ENCODE measurements around the gene ANXA5. TPM values are rescaled to one million over a fixed set of nuclear protein-coding genes. Genes with fewer than 3 reads are reported as not detected.

ANXA5 gene
- polyA plus RNA-seq, 1 of the 3 experiments (the other 2 are of a cell fraction) = 379 TPM

- H3K36me3 ChIP-seq (replicated peaks in 1 of 2; ENCODE audit: control insufficient read depth in 1 of 2, insufficient read depth in 2 of 2, low read length in 1 of 2) = peaks cover 80 to 86% of the 10 kb centered on the region in 2 experiments
- DNase-seq = no peak
- H4K20me1 ChIP-seq (ENCODE audit: insufficient read depth) = 0 out of 2 replicates have a peak, but pooled peaks cover 5% of the 10 kb centered on the region
Measured at GRCh38 chr4:121675715-121676114, 21.1 kb downstream of the ANXA5 start.

More at GRCh38 chr4:121675715-121676114, 21.1 kb downstream of the ANXA5 start:
- Histone ChIP-seq H3K4me3 (ENCODE audit: low read depth in 2 of 2, low read length in 1 of 2) (no peak overlapping the region), H3K4me1 (ENCODE audit: control insufficient read depth in 1 of 2, insufficient read depth in 2 of 2, low read depth in 1 of 2, low read length in 1 of 2) (peaks cover 0 to 13% of the 10 kb centered on the region in 2 experiments; a peak in 1 of 4 replicates), H3K9me2 (no peaks in the 10 kb centered on the region), H3K27ac (ENCODE audit: low read depth in 2 of 2, low read length in 1 of 2) (no peak overlapping the region), H3K4me2 (no peak overlapping the region), H3K79me2 (ENCODE audit: insufficient read depth) (peaks cover 27% of the 10 kb centered on the region), H3F3A (replicated peaks; ENCODE audit: insufficient read depth) (peaks cover 26% of the 10 kb centered on the region), H2AFZ (ENCODE audit: low read depth) (no peak overlapping the region), H3K27me3 (ENCODE audit: insufficient read depth) (no peaks in the 10 kb centered on the region), H3K9me3 (no peaks in the 10 kb centered on the region), H3K9ac (no peak overlapping the region)
- 80% methylated on average over 2 of the region's 2 CpGs for WGBS (ENCODE audit: low lambda C conversion rate)
- CTCF ChIA-PET = interaction anchor here (0.6 to 1.3 kb wide), 3 partner anchors 9 to 113 kb away, joined by 4 read pairs; partner anchors contain the start of gene ANXA5
- no peak for TF ChIP-seq SMC3 (IDR thresholded peaks at IDR 0.05; ENCODE audit: low read depth, low read length)
- no peak for TF ChIP-seq IRF3 (IDR thresholded peaks at IDR 0.05; ENCODE audit: low read depth, low read length)
- TF ChIP-seq FOSL2 (IDR thresholded peaks at IDR 0.05; ENCODE audit: borderline replicate concordance, low read depth) = no peak
- no peak for TF ChIP-seq REST (IDR thresholded peaks at IDR 0.05; ENCODE audit: low read depth, low read length)
- TF ChIP-seq JUND (IDR thresholded peaks at IDR 0.05) = no peak
- no peak for TF ChIP-seq NFIC (IDR thresholded peaks at IDR 0.05; ENCODE audit: borderline replicate concordance)
- TF ChIP-seq SIN3A (IDR thresholded peaks at IDR 0.05; ENCODE audit: borderline replicate concordance, low read depth, low read length) = no peak
- no peak for TF ChIP-seq MAX (IDR thresholded peaks at IDR 0.05; ENCODE audit: low read depth)
- TF ChIP-seq MEF2A (IDR thresholded peaks at IDR 0.05; ENCODE audit: borderline replicate concordance, low read depth) = no peak
- TF ChIP-seq FOXM1 (IDR thresholded peaks at IDR 0.05; ENCODE audit: low read depth) = no peak
- no peak for TF ChIP-seq RCOR1 (IDR thresholded peaks at IDR 0.05; ENCODE audit: low read length)
- no peak for TF ChIP-seq TEAD4 (IDR thresholded peaks at IDR 0.05; ENCODE audit: borderline replicate concordance, insufficient read depth)
- TF ChIP-seq CHD2 (IDR thresholded peaks at IDR 0.05; ENCODE audit: low read length, partially characterized antibody) = no peak
- no peak for TF ChIP-seq TAF1 (IDR thresholded peaks at IDR 0.05; ENCODE audit: borderline replicate concordance, low read depth, low read length)
- no peak for TF ChIP-seq ZBTB33 (IDR thresholded peaks at IDR 0.05; ENCODE audit: borderline replicate concordance, low read depth)
- no peak for TF ChIP-seq NRF1 (IDR thresholded peaks at IDR 0.05; ENCODE audit: low read depth, low read length)
- POLR2A ChIA-PET = no interaction called here
